ENCODE results near the gene NPTXR.
"Not testable (repeated sequence)": the region's sequence is repeated elsewhere in the genome, so short reads cannot be mapped to it uniquely, and the experiment has no call there.

Gene NPTXR

DNA sequence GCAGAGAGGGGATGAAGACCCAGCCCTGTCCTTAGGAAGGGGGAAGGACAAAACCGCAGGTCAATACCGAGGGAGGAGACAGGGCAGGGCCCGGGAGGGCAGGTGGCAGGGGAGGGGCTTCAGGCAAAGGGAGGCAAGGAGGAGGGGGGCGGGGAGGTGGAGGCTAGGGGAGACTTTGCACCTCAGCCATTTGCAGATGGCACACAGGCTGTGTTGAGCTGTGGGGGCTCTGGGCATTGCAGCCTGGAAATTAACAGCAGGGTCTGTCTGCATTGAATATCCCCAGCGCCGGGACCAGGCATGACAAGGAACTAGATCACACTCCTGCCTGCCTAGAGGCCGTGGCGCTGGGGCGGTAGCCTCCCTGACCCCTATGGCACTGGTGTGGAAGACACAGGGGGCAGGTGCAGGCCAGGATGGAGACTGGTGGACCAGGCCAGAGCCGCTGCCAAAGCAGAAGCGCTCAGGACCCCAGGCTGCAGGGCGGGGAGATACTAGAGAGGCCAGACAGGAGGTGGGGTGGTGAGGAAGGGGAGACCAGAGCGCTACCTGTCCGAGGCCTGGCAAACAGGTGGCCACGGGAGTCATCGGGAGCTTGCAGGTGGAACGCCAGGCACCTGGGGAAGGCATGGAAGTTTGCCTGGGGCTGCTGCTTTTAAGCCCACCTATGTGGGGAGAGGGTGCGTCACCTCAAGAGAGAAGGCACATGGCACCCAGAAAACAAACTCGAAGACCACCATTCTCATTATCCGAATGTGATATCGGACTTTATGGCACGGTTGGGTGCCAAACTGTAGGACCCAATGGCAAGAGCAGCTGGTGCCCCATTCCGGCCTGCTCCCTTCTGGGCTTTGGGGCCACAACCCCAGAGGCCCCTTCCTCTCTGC, 16.7 kb upstream of the NPTXR start:
- H3K4me3 ChIP-seq (ENCODE audit: low read depth, low read length) = no peak overlapping the region
- TF ChIP-seq, protein P1, sequence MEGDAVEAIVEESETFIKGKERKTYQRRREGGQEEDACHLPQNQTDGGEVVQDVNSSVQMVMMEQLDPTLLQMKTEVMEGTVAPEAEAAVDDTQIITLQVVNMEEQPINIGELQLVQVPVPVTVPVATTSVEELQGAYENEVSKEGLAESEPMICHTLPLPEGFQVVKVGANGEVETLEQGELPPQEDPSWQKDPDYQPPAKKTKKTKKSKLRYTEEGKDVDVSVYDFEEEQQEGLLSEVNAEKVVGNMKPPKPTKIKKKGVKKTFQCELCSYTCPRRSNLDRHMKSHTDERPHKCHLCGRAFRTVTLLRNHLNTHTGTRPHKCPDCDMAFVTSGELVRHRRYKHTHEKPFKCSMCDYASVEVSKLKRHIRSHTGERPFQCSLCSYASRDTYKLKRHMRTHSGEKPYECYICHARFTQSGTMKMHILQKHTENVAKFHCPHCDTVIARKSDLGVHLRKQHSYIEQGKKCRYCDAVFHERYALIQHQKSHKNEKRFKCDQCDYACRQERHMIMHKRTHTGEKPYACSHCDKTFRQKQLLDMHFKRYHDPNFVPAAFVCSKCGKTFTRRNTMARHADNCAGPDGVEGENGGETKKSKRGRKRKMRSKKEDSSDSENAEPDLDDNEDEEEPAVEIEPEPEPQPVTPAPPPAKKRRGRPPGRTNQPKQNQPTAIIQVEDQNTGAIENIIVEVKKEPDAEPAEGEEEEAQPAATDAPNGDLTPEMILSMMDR (IDR thresholded peaks at IDR 0.05; ENCODE audit: low read depth, low read length) = no peak

DNA sequence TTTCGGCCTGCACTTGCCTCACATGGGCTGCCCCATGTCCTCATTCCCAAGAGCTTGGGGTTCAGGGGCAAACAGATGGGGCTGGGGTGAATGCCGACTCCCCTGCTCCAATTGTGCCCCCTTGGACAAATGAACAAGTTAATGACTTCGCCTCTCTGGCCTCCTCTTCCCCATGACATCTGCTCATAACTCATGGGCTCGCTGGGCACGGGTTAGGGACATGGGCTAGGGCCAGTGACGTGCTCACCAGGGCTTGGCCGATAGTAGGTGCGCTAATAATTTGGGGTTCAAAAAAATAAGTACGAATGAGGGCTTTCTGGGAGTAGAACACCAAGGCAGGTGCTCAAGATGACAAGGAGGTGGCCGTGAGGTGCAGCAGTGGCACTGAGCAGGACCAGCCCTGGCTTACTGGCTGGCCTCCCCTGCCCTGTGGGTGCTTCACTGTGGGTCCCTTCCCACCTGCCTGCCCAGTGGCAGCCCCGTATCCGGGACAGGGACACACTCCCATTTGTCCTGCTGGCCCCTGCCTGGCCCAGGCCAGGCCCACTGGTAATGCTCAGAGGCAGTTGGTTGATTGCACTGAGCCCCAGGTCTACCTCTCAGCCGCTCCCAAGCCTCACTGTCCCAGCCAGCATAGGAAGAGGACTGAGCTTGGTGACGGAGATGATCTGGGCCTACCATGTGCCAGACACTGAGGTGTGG, 15.9 kb upstream of the NPTXR start:
- TF ChIP-seq, protein P1 (IDR thresholded peaks at IDR 0.05; ENCODE audit: low read depth, low read length) = no peak
- no peak overlapping the region for H3K4me3 ChIP-seq (ENCODE audit: low read depth, low read length)

DNA sequence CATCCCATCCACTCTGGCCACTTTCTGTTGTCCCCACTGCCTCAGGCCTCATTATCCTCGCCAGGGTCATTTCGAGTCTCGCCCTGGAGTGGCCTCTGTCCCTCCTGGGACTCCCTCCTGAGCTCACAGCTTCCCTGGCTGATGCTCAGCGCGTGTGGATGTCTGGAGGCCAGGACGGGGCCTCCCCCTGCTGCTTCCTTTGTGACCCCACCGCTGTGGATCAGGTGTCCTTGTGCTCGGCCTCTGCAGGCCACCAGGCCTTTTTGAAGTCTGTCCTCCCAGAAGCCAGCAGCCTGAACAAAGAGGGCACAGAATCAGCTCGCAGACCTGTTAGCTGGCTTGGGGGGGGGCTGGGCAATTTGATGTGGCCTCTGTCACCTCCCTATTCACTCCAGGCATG, 14.7 kb upstream of the NPTXR start:
- no peak overlapping the region for H3K4me3 ChIP-seq (ENCODE audit: low read depth, low read length)
- TF ChIP-seq, protein P1 (IDR thresholded peaks at IDR 0.05; ENCODE audit: low read depth, low read length) = no peak

DNA sequence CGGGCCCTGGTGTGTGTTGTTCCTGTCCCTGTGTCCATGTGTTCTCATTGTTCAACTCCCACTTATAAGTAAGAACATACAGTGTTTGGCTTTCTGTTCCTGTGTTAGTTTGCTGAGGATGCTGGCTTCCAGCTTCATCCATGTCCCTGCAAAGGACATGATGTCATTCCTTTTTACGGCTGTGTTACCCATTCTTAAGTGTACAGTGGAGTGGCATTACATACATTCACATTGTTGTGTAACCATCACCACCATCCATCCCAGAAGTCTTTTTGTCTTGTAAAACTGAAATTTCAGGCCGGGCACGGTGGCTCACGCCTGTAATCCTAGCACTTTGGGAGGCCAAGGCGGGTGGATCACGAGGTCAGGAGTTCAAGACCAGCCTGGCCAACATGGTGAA, 10.6 kb upstream of the NPTXR start:
- not testable (repeated sequence) for H3K4me3 ChIP-seq (ENCODE audit: low read depth, low read length)

DNA sequence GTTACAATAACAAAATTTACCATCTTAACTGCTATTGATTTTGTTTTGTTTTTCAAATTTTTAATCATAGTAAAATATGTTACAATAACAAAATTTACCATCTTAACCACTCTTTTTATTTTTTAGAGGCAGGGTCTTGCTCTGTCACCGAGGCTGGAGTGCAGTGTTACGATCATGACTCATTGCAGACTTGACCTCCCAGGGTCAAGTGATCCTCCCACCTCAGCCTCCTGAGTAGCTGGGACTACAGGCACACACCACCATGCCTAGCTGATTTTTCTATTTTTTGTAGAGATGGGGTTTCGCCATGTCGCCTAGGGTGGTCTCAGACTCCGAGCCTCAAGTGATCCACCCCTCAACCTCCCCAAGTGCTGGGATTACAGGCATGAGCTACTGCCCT, 10.1 kb upstream of the NPTXR start:
- not testable (repeated sequence) for H3K4me3 ChIP-seq (ENCODE audit: low read depth, low read length)

DNA sequence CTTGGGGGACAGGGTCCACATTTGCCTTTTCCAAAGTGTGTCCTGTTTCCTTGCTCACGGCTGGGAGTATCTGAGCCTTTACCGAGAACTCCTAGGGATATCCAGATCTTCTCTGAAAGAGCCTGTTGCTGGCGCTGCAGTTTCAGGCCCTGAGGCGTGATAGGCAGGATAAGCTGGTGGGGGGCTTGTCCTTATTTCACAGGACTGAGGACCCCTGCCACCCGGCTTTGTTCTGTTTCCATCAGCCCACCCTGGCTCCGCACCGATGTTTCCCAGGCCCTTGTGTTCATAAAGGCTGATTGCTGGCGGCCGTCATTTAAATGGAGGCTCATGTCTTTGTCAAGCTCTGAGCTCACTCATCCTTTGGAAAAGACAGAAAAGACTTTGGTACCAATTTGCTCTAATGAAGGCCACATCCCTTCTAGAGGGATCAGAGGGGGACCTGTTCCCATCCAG, 9.4 kb upstream of the NPTXR start:
- no peak overlapping the region for H3K4me3 ChIP-seq (ENCODE audit: low read depth, low read length)
- TF ChIP-seq, protein P1 (IDR thresholded peaks at IDR 0.05; ENCODE audit: low read depth, low read length) = no peak

DNA sequence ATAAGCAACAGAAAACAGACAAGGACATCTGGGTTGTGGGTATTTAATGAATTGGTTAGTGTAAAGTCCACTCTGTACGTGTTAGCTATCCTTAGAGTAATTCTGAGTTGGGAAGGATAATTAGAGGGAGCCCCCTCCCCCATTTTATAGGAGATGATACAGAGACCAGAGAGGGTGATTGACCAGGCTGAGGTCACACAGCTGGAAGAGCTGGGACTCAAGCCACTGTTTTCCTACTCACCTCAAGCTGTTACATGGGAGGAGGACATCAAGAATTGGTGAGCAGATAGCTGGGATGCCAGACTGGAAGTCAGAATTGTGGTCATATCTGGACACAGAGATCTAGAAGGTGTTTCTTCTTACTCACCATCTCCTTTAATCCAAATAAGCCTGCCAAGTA, 8.7 kb upstream of the NPTXR start:
- TF ChIP-seq, protein P1 (IDR thresholded peaks at IDR 0.05; ENCODE audit: low read depth, low read length) = no peak
- no peak overlapping the region for H3K4me3 ChIP-seq (ENCODE audit: low read depth, low read length)
